T-helper 2 cell (primary cell): ENCODE results near the gene KCNK3.
A peak's percentile ranks its signal among the peaks of the same experiment; 100 is the strongest.
"Not testable (repeated sequence)": the region's sequence is repeated elsewhere in the genome, so short reads cannot be mapped to it uniquely, and the experiment has no call there.

ENCODE experiments used
- DNase-seq, 5 experiments: peaks; one replicate each; pipeline versions ENCODE4 v3.0.0 to v3.0.0-alpha.2; 2012 to 2022

KCNK3 gene

DNA sequence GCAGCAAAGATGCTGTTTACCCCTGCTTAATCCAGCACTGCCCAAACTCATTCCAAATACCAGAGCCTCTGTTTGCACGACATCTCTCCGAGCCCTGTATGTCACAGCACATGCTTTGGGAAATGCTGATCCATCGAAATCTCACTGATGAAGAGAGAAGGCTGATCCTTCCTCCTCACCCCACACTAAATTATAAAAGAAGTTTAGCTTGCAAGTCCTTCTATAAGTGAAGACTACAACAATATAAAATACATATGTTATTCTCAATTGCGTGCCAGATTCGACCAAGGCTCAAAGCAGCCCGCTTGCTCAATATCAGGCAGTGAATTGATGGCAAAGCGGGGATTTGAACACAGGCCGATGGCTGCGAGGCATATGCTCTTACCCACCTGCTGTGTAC, 40.9 kb downstream of the KCNK3 start:
- no peak for DNase-seq

- peak in 1 of 5 experiments; percentile 17 for DNase-seq
Measured at GRCh38 chr2:26735097-26735496, 42.6 kb downstream of the KCNK3 start.

- no peak for DNase-seq
Measured at GRCh38 chr2:26735883-26736588, 43.5 kb downstream of the KCNK3 start.

- DNase-seq: no peak
Measured at GRCh38 chr2:26737221-26737620, 44.7 kb downstream of the KCNK3 start.

GRCh38 chr2:26738481-26738880, 46.0 kb downstream of the KCNK3 start:
- no peak for DNase-seq

GRCh38 chr2:26739514-26739913, 47.0 kb downstream of the KCNK3 start:
- no peak for DNase-seq

DNA sequence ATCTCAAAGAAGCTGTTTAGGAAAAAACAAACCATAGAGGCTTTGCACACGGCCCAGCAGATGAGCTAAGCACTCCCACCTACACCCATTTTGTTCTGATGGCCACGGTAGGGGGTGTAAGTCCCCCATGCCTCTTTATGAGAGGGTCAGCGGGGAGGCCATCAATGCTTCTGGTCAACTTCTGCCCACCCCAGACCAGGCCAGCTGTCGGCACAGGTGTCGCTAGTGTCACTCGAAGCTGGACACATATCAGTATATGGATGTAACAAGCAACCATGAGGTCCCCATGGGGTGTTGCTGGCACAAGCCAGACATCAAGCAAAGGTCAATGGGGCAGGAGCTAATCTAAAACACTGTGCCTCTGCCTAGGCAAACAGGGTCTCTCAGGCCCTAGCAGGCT, 47.8 kb downstream of the KCNK3 start:
- DNase-seq: no peak

- DNase-seq: peak in 1 of 5 experiments; percentile 25
Measured at GRCh38 chr2:26740890-26741302, 48.4 kb downstream of the KCNK3 start.

DNA sequence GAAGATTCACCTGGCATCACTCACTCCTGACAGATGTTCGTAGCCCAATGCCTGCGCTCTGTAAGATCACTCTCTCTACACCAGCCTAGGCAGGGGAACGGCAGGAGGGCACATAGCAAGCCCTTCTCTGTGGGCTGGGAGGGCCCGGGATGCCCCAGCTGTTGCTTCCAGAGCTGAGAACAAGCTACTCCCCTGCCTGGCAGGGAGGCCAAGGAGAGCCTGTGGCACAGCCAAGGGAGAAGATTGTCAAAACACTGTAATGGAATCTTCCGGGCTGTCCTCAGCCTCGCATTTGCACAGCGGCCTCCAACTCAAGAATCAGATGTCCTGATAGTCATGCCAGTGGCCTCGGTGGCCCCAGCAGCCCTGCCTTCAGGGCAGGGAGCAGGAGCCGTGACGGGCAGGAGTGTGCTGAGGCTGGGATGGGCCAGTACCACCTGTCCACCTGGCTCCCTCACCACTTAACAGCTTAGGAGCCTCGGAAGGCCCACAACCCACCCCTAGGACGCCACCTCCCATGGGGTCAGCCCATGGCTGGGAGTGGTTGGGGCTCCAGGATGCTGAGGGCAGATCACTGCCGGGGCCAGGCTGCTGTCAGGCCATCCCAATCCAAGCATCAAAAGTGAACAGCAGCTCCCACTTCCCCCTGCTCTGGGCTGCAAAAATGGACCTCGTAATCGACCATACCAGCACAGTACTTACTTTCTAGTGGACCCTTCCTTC, 49.7 kb downstream of the KCNK3 start:
- DNase-seq: no peak

- no peak for DNase-seq
Measured at GRCh38 chr2:26743852-26744251, 51.3 kb downstream of the KCNK3 start.

GRCh38 chr2:26744953-26745352, 52.4 kb downstream of the KCNK3 start:
- DNase-seq: no peak

GRCh38 chr2:26745609-26746327, 53.2 kb downstream of the KCNK3 start:
- DNase-seq: peak; percentile 34 to 65 (median 60)

DNA sequence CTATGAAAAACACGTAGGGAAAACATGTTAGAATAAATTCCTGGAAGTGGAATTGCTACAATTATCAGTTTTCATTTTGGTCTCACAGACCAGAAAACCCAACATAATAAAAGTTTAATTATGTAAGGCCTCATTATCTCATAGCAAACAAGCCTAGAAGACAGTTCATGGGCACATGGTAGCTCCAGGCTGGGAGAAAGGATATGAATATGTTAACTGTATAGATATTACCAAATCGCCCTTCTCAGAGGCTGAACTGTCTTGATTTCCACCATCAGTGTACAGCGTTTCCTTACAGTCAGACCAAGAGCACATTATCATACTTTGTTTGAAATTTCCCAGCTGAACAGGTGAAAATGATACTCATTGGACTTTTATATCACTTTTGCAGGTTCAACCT, 54.4 kb downstream of the KCNK3 start:
- DNase-seq: no peak

DNA sequence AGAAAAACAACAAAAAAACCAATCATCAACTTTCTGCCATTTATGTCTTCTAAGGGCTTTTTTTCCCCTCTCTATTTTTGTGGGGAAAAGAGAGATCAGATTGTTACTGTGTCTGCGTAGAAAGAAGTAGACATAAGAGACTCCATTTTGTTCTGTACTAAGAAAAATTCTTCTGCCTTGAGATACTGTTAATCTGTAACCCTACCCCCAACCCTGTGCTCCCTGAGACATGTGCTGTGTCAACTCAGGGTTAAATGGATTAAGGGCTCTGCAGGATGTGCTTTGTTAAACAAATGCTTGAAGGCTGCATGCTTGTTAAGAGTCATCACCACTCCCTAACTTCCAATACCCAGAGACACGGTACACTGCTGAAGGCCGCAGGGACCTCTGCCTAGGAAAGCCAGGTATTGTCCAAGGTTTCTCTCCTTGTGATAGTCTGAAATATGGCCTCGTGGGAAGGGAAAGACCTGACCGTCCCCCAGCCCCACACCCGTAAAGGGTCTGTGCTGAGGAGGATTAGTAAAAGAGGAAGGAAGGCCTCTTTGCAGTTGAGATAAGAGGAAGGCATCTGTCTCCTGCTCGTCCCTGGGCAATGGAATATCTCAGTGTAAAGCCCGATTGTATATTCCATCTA, 57.4 kb downstream of the KCNK3 start:
- DNase-seq: not testable (repeated sequence)

- not testable (repeated sequence) for DNase-seq
Measured at GRCh38 chr2:26750467-26750866, 57.9 kb downstream of the KCNK3 start.

DNA sequence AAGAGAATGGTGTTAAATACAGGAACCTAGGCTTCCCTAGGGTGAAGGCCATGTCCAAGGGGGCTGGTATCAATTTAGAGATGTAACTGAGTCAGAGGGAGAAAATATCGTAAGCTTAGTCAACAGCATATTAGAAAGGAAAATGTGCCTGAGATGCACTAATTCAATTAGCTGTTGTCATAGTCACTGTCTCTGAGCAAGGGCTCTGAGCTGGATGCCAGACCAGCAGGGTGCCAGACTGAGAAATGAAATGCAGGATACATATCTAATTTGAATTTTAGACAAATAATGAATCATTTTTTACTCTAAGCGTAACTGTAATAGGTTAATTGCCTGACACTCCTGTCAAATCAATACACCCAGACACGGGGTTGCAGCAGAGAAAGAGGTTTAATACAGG, 60.1 kb downstream of the KCNK3 start:
- DNase-seq: no peak

GRCh38 chr2:26754539-26754938, 62.0 kb downstream of the KCNK3 start:
- DNase-seq: no peak

DNA sequence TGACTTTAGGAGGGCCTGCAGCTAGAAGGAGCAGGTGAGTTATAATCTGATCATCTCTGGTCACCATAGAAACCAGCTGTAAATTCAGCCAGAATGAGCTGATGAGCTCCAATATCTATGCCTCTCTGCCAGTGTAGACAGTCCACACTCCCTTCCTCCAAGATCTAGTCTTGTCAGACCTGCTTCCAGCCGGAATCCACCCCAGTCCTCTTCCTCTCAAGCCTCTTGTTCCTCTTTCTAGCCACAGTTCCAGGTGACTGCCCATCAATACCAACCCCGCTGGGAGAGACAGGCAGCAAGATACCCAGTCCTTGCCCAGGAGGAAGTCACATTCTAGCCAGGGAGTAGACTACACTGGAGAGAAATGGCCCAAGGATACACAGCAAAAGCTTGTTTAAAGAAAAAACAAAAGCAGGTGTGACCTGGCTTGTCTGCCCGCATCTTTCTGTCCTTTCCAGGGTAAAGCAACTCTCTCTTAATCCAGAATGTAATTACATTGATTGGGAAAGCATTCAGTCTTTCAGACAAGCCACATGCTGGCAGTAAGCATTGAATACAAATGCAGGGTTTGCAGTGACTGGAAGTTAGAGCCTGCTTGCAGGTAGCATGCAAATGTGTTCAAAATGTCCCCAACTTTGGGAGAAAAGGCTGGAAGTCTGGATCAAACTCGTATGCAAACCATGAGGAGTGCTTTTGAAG, 62.6 kb downstream of the KCNK3 start:
- DNase-seq: no peak

- DNase-seq: no peak
Measured at GRCh38 chr2:26756337-26756736, 63.8 kb downstream of the KCNK3 start.

GRCh38 chr2:26757873-26758789, 65.6 kb downstream of the KCNK3 start:
- no peak for DNase-seq

- DNase-seq: no peak
Measured at GRCh38 chr2:26758790-26759321, 66.3 kb downstream of the KCNK3 start.
